HG03039 (cell line): ENCODE data around the gene KRT71.

Source experiments
- ATAC-seq: cut with Tn5 transposase; IDR thresholded peaks from one replicate; pipeline ENCODE4 v1.9.1; 2021; ENCODE audit warnings: mild to moderate bottlenecking, moderate library complexity; ENCODE audit not compliant: unreplicated experiment

Gene KRT71

GRCh38 chr12:52539821-52540173 is 13.1 kb downstream of the KRT71 start:
- ATAC-seq, result no peak

GRCh38 chr12:52539083-52539820 is 13.7 kb downstream of the KRT71 start:
- no peak for ATAC-seq

GRCh38 chr12:52537101-52537500 is 15.8 kb downstream of the KRT71 start:
- no peak for ATAC-seq

- ATAC-seq, result no peak
Observed at GRCh38 chr12:52535574-52535973, 17.4 kb downstream of the KRT71 start.

DNA sequence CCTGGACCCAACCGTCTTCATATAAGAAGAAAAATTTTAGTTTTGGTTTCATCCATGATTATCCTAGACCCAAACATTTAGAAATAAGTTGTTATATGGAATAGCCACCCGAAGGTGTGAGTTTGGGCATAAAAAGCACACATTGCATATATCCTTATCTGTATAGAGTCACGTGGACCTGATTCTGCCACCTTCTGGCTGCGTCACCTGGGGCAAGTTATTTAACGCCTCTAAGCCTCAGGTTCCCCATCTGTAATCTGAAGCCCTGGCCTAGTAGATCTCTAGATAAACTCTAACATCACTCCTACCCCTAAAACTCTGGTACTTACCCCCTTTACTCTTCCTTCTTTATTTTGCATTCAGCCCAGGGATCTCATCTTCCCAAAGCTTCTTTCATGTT is 18.5 kb downstream of the KRT71 start:
- no peak for ATAC-seq

- no peak for ATAC-seq
Observed at GRCh38 chr12:52533686-52534470, 19.1 kb downstream of the KRT71 start.

DNA sequence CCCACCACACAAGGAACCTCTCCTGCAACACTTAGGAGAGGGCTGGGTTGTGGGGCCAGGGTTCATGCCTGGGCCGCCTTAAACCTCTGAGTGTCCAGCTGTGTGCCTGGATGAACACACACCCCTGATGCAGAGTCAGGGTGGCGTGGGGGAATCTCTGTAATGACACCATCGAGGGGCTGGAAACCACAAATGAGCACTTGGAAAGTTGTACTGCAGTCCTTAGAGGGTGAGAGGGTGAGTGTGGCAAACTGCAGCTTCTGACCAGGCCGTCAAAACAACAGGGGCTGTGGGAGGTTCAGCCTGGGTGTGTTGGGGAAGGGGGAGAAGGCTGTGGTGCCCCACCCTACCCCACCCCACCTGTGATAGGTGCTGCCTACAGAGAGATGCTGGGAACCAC is 20.3 kb downstream of the KRT71 start:
- no peak for ATAC-seq

- ATAC-seq, result no peak
Observed at GRCh38 chr12:52531566-52532300, 21.2 kb downstream of the KRT71 start.

DNA sequence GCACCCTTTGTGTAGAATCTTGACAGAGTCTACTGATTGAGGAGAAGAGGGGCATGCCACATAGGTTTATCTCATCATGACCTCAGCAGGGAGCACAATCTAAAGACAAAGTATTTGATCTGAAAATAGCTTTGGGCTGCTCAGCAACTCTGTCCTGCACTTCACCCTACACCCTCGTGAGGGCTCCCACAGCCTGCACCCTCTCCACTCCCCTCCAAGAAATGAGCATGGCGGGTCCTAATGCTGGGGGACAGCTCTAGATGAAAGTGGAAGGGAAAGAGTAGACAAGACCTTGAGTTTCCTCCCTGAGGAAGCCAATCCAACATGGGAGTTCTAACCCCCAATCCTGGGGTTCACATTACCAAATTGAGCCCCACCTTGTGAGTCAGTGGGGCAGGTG is 22.0 kb downstream of the KRT71 start:
- ATAC-seq, result no peak

DNA sequence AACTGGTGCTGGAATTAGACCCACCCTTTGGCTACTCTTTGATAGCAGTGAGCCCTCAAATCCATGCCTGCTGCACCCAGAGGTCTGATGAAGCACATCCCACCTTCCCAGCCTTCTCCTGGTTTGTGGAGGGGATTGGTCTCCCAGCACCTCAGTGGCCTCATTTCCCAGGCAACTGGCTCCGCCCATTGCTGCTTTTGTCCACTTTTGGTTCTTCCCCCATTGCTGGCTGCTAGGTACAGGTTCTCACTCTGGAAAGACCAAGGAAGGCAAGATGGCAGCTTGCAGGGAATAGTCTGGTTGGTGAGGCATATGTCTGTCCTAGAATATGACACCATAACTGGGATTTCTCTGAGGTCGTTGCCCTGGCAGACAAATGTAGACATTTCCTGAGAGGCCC is 22.6 kb downstream of the KRT71 start:
- ATAC-seq, result no peak

- ATAC-seq, result no peak
Observed at GRCh38 chr12:52529846-52530245, 23.1 kb downstream of the KRT71 start.

- ATAC-seq, result no peak
Observed at GRCh38 chr12:52529417-52529816, 23.5 kb downstream of the KRT71 start.

DNA sequence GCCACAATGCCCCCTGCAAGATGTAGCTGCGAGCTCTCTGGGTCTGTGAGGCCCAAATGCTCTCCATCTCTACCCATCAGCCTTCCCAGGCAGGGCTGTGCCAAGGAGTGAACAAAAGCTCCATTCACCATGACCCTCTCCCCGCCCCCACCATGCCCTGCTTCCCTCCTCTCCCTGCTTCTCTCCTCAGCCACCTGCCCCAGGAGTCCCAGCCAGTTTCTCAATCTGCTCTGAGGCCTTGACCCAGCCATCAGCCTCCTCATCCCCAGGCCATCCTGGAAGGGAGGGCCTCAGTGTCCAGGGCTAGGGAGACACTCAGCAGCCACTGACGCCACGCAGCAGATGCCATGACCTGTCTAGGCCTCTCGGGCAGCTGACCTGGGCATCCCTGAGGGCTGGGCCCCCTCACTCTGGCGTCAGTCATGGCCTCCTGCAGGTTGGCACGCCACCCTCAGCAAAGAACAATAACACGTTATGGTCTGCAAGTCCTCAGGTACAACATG is 24.3 kb downstream of the KRT71 start:
- no peak for ATAC-seq

DNA sequence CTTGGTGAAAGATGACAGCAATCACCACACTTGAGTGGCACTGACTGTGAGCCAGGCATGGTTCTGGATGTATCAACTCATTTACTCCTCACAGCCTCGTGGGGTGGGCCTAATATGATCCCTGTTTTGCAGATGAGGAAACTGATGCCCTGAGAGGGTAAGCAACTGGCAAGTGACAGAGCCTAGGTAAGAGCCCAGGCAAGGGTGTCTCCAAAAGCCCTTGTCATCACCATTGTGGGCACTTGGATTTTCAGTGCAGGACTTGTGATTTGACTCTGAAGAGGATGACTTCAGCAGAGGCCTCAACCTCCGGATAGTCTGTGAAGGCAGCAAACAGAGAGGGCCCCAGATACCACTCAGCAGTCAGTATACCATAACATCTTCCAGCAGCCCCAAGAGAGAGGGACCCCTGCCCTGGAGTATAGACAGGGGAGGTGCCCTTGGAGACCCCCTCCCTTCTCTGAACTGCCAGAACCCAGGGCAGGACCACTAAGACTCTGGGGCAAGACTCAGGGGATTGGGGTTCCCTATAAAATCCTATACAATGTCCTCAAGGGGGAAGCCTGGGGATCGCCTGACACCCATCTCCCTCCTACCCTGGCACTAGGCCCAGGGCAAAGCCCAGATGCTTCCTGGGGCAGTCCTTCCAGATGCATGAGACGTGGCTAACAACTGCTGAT is 25.7 kb downstream of the KRT71 start:
- no peak for ATAC-seq

DNA sequence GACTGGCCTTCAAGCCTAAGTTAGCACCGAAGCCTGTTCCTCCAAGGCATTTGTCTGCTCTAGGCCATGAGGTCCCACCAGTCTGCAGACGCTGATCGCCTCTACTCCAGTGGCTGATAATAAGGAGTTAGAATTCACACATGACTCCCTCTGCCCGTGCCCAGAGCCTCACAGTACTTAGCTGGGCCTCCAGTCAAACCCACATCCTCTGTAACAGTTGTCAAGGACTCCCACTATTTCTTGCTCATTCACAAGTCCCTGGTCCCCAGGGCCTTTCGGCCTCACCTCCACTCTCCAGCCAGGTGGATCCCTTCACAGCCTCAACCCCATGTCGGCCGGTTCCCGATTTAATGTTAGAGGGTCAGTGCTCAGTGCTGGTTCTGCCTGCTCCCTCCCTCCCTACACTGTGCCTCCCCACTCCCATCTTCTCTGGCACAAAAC is 26.4 kb downstream of the KRT71 start:
- ATAC-seq, result no peak

DNA sequence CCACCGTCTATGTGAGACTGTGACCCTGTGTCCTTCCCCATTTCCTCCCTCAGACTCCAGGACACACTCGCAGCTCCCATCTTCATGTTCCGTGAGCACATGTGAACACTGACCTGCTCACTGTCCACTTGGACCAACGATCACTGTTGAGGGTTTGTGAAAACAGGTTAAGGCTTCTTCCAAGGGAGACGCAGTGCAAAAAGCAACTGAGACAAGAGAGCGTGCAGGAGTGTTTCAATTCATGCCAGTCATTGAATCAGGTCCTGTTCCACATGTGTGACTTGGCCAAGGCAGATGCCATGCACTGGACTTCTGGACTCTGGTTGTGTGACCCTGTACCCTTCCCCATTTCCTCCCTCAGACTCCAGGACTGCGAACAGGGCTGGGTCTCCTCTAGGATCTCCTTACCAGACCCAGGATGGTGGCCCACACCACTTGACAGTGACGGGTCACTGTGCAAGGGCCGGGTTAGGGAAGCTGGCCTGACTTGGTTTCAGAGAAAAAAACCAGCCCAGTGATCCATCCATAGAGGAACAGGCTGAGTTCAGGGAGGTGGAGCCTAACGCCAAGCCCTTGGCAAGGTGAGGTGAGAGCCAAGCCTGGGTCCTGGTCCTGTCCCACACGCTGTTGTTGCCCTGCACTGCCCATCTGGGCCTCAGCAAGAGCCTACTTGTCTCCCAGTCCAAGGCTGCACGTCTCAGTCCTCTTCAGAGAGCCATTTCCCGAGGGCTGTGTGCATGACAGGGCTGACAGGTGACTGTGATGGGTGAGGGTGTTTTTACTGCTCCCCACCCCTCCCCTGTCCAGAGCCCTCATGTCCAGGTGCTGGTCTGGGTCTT is 27.1 kb downstream of the KRT71 start:
- ATAC-seq, result no peak

- ATAC-seq, result no peak
Observed at GRCh38 chr12:52524898-52525591, 27.9 kb downstream of the KRT71 start.

GRCh38 chr12:52524241-52524897 is 28.6 kb downstream of the KRT71 start:
- ATAC-seq, result no peak

GRCh38 chr12:52523824-52524223 is 29.1 kb downstream of the KRT71 start:
- ATAC-seq, result no peak
